GM19324 (cell line): ENCODE data around the gene PLP1.

ENCODE experiments used
- ATAC-seq: cut with Tn5 transposase; IDR thresholded peaks from one replicate; pipeline ENCODE4 v1.9.1; 2021; ENCODE audit warnings: mild to moderate bottlenecking, moderate library complexity; ENCODE audit not compliant: unreplicated experiment, low FRiP score

The PLP1 gene

GRCh38 chrX:103823591-103823990 is 47.0 kb downstream of the PLP1 start:
- ATAC-seq, result no peak

GRCh38 chrX:103825881-103826280 is 49.2 kb downstream of the PLP1 start:
- ATAC-seq, result no peak

GRCh38 chrX:103828529-103828928 is 51.9 kb downstream of the PLP1 start:
- ATAC-seq, result no peak

GRCh38 chrX:103830848-103831247 is 54.2 kb downstream of the PLP1 start:
- no peak for ATAC-seq

GRCh38 chrX:103831342-103831802 is 54.7 kb downstream of the PLP1 start:
- ATAC-seq, result peak; percentile 81

GRCh38 chrX:103831803-103832544 is 55.3 kb downstream of the PLP1 start, which contains the start of gene RAB9B:
RAB9B (minus strand) TSS chrX:103832257; CDS start chrX:103825784, 6,473 bp downstream.
- ATAC-seq, result peak; percentile 55

- ATAC-seq, result no peak
Measured at GRCh38 chrX:103839404-103839803, 62.8 kb downstream of the PLP1 start.
